Testis (tissue), 3 donors: ENCODE data around the gene PEPD. TPM values are rescaled to one million over a fixed set of nuclear protein-coding genes. Genes with fewer than 3 reads are reported as not detected.
A peak's percentile ranks its signal among the peaks of the same experiment; 100 is the strongest.

Experiments
- DNase-seq: peaks from one replicate; pipeline ENCODE4 v3.0.0-alpha.2; 2019
- H3K27ac ChIP-seq, 2 donors: fragments of 200-600 bp; sonication (generic); one replicate each; pipeline ENCODE4 v1.5.1; 2019
- H3K27me3 ChIP-seq: fragments of 200-600 bp; sonication (generic); one replicate; pipeline ENCODE4 v1.5.1; 2019
- H3K36me3 ChIP-seq: fragments of 200-600 bp; sonication (generic); one replicate; pipeline ENCODE4 v1.5.1; 2017; ENCODE audit warnings: low read depth; ENCODE audit errors: missing control alignments
- H3K4me1 ChIP-seq: fragments of 200-600 bp; sonication (generic); one replicate; pipeline ENCODE4 v1.5.1; 2019
- H3K4me3 ChIP-seq, 2 donors: fragments of 200-600 bp; sonication (generic); one replicate each; pipeline ENCODE4 v1.5.1; 2017 to 2019
- H3K9me3 ChIP-seq: fragments of 200-600 bp; sonication (generic); one replicate; pipeline ENCODE4 v1.5.1; 2017
- CTCF ChIP-seq, 3 experiments: fragments of 450-650 bp in 2 of 3; fragments of 200-600 bp in 1 of 3; sonication (generic) in 1 of 3; IDR thresholded peaks; one replicate each; pipeline ENCODE4 v1.5.1; 2016 to 2019; ENCODE audit warnings: antibody characterized with exemption in 3 of 3, mild to moderate bottlenecking in 2 of 3, moderate library complexity in 1 of 3
- POLR2A ChIP-seq: fragments of 450-650 bp; IDR thresholded peaks from one replicate; pipeline ENCODE4 v1.6.1; 2017; ENCODE audit warnings: antibody characterized with exemption, mild to moderate bottlenecking, moderate library complexity
- whole genome bisulfite sequencing, 2 donors: methylation state at CpG; one replicate each; pipeline ENCODE4 v1.1.5; 2018; 5-methylcytosine and 5-hydroxymethylcytosine counted together
- intact Hi-C: fragments of 100-400 bp; cut with DNase I; formaldehyde crosslinking; loops from one replicate; pipeline ENCODE4 v1.15.1; 2023; ENCODE audit warnings: low total_unique reads
- polyA plus RNA-seq: library from polyadenylated mRNA; stranded (reverse); fragments of 350-450 nt; fragmentation: Illumina TruSeq; extraction: RNeasy Lipid Tissue Mini Kit (QIAGEN cat#74804); gene quantifications from one replicate; pipeline ENCODE4 v1.2.3, GENCODE V29; 2014; ENCODE audit warnings: low read depth, low replicate concordance; ENCODE audit not compliant: insufficient read depth
- total RNA-seq, 2 donors: library from RNA; depleted of rRNA; stranded (reverse); fragments of >200 nt; gene quantifications; one replicate each; pipeline ENCODE4 v1.2.3, GENCODE V29; 2016

The PEPD gene
- total and polyA plus RNA-seq, 3 donors from 2014 or later, result 51.1 to 87.9 (median 58.0) TPM

GRCh38 chr19:33379151-33379829 is 142.3 kb downstream of the PEPD start:
- H3K4me1 ChIP-seq, result peaks cover 17% of the 10 kb centered on the region
- no peak overlapping the region for H3K4me3 ChIP-seq
- WGBS, 2 donors, result 92 to 93% methylated on average over 16 of the region's 16 CpGs
- intact Hi-C loops, result no loop called here
- no peaks in the 10 kb centered on the region for H3K27me3 ChIP-seq
- H3K27ac ChIP-seq, result no peak overlapping the region
- no peak for TF ChIP-seq POLR2A
- no peak for TF ChIP-seq CTCF (IDR thresholded peaks at IDR 0.05)
- DNase-seq, result no peak
- H3K9me3 ChIP-seq, result no peaks in the 10 kb centered on the region
- H3K36me3 ChIP-seq, result no peaks in the 10 kb centered on the region

GRCh38 chr19:33377586-33378475 is 143.8 kb downstream of the PEPD start:
- no peak for DNase-seq
- WGBS, 2 donors, result 82 to 86% methylated on average over 12 of the region's 12 CpGs
- H3K36me3 ChIP-seq, result no peaks in the 10 kb centered on the region
- H3K4me1 ChIP-seq, result peaks cover 17% of the 10 kb centered on the region
- no peaks in the 10 kb centered on the region for H3K9me3 ChIP-seq
- TF ChIP-seq CTCF (IDR thresholded peaks at IDR 0.05) (no peak), POLR2A (no peak)
- H3K27ac ChIP-seq, result no peak overlapping the region
- H3K27me3 ChIP-seq, result no peaks in the 10 kb centered on the region
- intact Hi-C loops, result no loop called here
- no peak overlapping the region for H3K4me3 ChIP-seq

- TF ChIP-seq POLR2A (no peak), CTCF (IDR thresholded peaks at IDR 0.05) (no peak)
- peak overlapping the region in 1 of 2 donors; percentile 48 for H3K27ac ChIP-seq
- WGBS, 2 donors, result 71 to 74% methylated on average over 7 of the region's 7 CpGs
- no peak overlapping the region for H3K4me3 ChIP-seq
- H3K27me3 ChIP-seq, result no peaks in the 10 kb centered on the region
- DNase-seq, result no peak
- no peaks in the 10 kb centered on the region for H3K36me3 ChIP-seq
- peaks cover 17% of the 10 kb centered on the region for H3K4me1 ChIP-seq
- intact Hi-C loops, result no loop called here
- no peaks in the 10 kb centered on the region for H3K9me3 ChIP-seq
Observed at GRCh38 chr19:33376941-33377557, 144.5 kb downstream of the PEPD start.

GRCh38 chr19:33376423-33376822 is 145.2 kb downstream of the PEPD start:
- no peak overlapping the region for H3K4me3 ChIP-seq
- no peak for DNase-seq
- H3K9me3 ChIP-seq, result no peaks in the 10 kb centered on the region
- intact Hi-C loops, result no loop called here
- 61 to 84% methylated on average over 2 of the region's 2 CpGs for WGBS, 2 donors
- H3K27ac ChIP-seq, result peak overlapping the region in 1 of 2 donors; percentile 48
- no peaks in the 10 kb centered on the region for H3K36me3 ChIP-seq
- no peaks in the 10 kb centered on the region for H3K27me3 ChIP-seq
- TF ChIP-seq CTCF (IDR thresholded peaks at IDR 0.05) (no peak), POLR2A (no peak)
- peaks cover 17% of the 10 kb centered on the region for H3K4me1 ChIP-seq
